ENCODE measurements around the gene OR9A2.

The OR9A2 gene, protein sequence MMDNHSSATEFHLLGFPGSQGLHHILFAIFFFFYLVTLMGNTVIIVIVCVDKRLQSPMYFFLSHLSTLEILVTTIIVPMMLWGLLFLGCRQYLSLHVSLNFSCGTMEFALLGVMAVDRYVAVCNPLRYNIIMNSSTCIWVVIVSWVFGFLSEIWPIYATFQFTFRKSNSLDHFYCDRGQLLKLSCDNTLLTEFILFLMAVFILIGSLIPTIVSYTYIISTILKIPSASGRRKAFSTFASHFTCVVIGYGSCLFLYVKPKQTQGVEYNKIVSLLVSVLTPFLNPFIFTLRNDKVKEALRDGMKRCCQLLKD

DNA sequence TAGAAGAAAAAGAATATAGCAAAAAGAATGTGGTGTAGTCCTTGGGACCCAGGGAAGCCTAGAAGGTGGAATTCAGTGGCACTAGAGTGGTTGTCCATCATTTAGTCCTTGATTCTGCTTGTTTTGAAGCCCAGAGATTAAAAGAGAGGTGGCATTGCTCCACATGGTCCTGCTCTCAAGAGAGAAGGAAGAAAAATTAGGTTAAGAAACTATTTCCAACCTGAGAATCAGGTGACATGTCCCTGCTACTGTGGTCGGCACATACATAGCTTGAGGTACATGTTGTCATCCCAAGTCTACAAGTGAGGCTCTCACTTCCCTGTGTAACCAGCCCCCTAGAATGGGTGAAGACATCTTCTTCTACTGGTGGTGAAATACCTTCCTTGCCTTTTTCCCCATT is at the start of gene OR9A2:
TSS of gene OR9A2 (minus strand) at position 101 of the 400 bp plus-strand sequence. CDS start at position 101, 0 bp downstream.
- DNase-seq = no peak

DNA sequence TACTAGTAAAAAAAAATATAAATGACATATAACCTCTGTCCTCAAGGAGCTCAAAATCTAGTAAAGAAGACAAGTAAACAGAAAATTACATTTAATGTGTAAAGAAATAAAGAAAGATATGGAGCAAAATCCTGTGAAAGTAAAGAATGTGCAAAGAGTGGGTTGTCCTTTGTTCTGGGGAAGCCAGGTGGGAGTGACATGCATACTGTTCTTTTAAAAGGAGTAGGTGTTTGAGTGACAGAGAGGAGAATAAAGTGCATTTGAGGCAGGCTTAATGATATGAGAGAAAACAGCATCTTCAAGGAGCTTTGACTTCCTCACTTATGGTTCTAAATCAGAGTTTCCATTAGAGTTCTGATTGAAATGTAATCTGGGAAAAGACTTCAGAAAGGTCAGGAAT is 47.2 kb upstream of the OR9A2 start:
- no peak for DNase-seq

DNA sequence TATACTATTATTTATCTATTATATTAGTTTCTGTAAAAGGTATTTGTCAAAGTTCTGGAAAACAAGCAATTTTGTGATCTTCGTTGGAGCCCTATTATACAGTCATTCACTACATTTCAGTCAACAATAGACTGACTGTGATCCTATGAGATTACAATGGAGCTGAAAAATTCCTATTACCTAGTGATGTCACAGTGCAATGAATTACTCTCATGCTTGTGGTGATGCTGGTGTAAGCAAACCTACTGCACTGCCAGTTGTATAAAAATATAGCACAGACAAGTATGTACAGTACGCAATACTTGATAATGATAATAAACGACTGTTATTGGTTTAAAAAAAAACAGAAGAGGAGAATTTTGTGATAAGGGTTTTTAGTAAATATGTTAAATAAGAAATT is 46.6 kb upstream of the OR9A2 start:
- no peak for DNase-seq

DNA sequence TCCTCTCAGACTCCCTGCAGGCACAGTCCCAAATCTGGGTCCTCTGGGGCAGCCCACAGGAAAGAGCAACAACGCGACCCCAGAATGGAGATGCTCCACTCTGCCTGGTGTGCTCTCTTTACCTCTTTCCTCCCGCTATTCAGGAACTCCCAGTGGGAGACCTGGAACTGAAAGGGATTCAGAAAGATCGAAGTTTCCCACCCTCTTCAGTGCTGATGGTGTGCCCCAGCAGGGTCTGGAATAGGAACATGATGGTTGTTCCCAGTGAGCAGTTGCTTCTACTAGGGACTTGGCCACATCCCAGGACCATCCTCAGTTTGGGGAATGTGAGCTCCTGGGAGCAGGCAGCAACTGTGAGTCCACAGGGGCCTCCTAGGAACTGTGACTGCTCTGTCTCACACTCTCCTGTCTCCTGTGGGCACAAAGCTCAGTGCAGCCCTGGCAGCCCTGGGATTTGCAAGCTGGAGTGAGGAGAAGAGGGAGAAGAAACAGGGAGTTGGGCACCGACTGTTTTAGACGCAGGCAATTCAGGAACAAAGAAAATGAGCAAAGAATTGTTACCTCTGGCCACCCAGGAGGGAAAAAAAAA is 43.1 kb upstream of the OR9A2 start:
- DNase-seq = no peak

DNA sequence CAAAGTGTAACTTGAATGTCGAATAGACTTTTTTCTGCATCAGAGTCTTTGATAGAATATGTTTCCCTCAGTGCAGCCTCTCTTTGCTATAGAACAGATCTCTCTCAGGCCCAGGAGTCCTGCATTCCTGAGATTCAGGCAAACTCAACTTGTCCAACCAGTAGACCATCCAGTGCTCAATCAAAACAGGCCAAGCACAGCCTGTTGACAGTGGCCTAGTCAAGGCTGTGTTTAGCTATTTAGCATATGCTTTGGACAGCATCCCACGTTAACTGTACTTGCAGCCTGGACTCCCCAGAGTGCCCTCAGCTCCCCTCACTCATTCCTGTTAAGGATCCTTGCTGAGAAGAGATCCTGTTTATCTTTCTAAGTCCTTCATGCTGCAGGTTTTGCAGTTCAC is 41.5 kb upstream of the OR9A2 start:
- DNase-seq = no peak

DNA sequence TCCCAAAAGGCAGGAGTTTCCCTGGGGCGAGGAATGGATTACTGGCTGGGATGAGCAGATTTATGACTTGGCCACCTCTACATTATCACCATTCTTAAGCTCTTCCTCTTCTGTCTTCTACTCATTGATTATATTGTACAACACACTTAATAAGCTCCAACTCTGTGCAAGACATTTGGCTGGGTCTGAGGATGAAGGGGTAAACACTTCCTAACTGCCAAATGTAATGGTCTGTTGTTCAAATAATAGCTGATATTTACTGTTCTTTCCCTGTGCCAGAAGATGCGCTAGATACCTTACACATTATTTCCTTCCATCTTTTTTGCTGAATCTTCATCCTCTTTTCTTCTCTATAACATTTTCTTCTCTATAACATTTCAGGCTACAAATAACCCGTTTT is 36.8 kb upstream of the OR9A2 start:
- no peak for DNase-seq

DNA sequence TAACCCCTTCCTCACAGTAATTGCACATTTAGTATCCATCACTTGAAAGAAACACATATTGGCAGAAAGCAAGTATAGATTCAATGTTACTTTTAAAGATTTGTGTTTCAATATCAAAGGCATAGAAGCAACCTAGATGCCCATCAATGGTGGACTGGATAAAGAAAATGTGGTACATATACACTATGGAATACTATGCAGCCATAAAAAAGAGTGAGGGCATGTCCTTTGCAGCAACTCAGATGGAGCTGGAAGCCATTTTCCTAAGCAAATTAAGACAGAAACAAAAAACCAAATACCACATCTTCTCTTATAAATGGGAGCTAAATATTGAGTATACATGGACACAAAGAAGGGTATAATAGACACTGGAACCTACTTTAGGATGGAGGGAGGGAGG is 28.8 kb upstream of the OR9A2 start:
- DNase-seq = no peak

DNA sequence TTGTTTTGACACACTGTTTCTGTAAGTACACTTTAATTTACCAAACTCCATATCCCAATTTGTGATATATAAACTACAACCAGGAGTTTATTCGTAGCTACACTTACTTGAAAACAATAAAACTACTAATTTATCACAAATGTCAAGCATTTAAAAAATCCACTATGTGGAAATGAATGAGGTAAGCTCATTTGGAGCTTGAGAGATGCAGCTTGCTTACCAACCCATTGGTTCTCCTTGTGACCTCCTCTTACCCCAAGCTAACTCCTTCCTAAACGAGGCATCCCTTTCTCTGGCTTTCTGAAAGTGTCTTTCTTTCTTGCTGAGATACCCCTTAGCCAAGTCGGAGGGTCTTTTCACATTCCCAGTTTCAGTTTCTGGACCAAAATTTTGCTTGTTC is 27.7 kb upstream of the OR9A2 start:
- no peak for DNase-seq

DNA sequence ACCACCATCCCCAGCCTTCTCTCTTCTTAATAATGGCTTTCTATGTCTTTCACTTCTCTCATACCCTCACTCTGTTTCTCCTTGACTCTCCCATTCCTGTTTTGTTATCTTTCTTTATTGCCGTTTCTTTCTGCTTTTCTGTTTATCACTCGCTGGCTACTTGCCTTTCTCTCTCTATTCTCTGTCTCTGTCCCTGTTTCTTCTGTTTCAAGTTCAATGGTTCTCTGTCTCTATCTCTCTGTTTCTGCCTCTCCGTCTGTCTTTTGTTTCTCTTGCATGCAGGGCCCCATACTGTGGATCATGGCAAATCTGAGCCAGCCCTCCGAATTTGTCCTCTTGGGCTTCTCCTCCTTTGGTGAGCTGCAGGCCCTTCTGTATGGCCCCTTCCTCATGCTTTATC is 25.1 kb upstream of the OR9A2 start, which contains the start of gene OR6V1:
TSS of gene OR6V1 (plus strand) at position 301 of the 400 bp plus-strand sequence. CDS start at position 301, 0 bp downstream.
- DNase-seq = no peak

DNA sequence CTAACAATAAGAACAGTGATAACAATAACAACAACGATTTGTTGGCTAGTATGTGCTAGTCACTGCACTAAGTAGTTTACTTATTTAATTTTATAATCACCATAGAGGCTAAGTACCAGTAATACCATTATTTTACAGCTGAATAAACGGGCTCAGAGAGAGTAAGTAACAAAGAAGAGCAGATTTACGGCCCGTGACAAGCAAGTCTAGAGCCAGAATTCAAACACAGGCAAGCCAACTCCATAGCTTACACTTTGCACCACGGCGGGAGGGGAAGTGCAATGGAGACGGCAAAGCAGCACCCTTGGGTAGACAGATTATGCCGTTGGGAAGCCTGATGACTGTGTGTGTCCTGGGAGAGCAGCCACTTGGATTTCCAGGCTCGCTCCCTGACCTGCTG is 24.0 kb upstream of the OR9A2 start:
- DNase-seq = no peak

DNA sequence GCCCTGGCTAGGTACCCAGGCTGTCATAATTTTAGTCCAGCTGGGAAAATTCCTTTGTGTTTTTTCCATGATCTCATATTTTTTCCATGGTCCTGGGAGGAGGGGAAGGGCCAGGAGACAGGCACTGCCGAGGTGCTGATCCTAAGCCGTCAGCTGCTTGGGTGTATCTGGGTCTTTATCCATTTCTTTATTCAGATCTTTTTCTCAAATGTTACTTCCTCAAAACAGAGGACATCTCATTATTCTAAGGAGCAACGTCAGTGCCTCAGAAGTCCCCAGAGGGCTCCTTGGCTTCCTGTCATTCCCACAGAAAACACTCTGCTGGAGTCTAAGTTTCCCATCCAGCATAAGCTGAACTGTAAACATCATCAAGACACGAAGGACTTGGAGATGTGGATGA is 22.4 kb upstream of the OR9A2 start:
- DNase-seq = no peak

DNA sequence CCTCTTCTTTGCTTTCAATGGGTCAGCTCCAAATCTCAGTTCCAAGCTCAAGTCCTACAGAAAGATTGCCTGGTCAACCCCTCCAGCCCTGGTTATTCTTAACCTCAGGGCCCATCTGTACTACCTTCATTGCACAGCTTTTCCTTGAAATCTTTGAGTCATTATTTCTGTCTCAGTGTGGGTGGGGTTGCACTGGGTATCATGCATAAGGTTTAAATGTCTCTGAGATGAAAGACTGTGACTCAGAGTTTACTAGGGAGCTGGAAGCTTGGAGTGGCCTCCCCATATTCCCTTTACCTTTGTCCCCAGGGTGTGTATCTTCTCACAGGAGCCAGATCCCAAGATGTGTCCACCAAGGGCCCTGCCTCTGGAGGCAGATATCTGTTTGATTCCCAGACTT is 21.9 kb upstream of the OR9A2 start:
- no peak for DNase-seq

DNA sequence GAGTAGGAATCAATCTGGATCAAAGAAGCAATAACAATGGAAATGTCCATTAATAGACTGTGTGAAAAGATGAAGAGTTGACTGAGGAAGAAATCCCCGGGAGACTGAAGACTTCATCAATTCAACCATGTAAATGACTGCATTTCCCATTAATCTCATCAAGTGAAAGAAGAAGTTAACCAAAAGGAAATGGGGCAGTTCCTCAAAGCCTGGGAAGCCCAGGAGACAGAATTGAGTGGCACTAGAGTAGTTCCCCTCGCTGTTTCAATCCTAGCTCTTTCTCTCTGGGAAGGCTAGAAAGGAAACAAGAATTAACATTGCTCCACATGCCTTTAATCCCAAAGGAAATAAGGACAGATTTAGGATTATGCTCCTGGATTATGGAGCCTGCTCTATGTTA is 20.4 kb upstream of the OR9A2 start:
- DNase-seq = no peak

DNA sequence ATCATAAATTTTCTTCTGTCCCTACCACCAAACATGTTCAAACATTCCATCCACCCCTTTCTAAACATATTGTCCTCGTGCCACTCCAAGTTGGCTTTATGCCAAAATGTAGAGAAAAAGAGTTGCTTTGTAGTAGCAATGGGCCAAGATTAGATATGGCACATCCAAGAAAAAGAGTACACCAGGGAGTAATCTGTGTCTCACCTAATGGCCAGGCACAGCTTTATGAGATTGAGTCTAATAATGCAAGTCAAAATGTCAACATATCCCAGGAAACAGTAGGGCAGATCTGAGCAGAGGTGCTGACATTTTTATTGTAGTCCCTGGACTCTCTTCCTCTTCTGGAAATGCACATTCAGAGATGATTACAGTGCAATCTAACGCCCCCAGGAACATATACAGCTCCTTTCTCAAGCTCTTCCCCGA is 19.5 kb upstream of the OR9A2 start:
- no peak for DNase-seq

DNA sequence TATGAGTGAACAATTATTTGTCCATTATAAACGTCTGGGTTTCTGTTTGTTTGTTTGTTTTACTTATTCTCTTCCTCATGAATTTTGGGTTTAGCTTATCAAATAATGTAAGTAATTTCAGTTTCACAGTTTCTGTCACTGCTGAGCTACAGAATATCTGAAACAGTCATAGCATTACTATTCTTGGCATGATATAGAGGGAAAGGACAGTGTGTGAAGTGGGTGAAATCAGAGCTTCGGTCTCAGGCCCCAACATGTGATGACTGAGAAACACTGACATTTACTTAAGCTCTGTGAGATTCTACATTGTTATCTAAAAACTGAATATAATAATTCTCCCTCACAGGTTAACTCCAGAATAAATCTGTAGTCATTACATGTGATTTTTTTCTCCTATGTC is 16.5 kb upstream of the OR9A2 start:
- no peak for DNase-seq

DNA sequence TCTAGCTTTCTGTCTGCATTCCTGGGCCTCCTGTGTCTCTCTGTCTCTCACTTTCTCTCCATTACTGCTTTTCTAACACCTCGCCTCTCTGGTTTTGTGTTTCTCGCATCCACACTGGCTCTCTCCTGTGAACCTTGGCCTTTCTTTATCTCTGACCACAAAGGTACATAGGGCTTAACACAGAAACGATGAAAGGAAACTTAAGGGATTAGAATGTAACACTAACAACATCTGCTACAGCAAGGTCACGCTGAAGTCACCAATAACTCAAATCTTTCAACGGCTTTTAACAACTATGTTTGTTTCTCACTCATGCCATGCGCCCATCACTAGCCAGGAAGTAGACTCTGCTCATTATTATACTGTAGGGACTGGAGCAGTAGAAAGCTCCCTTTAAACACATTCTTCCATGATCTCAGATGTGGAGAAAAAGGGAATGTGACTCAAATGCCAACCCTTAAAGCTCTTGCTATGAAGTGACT is 15.9 kb upstream of the OR9A2 start:
- DNase-seq = no peak

DNA sequence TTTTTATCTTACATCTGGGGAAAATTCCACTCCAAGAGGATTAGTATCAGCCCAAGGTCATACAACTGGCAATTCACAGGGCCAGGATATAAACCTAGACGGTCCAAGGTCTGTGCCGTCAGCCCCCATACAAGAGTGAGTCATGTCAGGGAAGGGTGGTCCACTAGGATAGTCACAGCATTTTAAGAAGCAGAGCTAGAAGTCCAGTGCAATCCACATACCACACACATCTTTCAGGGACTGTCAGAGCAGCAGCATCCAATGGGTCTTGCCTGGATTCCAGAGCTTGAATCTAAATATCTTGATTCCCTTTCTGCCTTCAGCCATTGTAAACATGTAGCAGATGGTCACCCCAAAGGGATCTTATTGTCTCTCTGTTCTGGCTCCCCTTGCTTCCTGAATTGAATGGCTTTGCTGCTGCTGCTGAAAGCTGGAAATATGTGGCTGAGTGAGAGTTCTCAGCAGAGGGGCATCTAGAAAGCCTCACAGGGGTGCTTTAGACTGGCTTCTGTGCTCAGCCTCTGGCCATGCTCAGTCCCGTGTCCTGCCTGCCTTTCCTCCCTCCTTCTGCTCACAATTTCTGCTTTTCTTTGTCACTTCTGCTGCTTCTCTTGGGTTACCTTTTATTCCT is 15.3 kb upstream of the OR9A2 start:
- no peak for DNase-seq

DNA sequence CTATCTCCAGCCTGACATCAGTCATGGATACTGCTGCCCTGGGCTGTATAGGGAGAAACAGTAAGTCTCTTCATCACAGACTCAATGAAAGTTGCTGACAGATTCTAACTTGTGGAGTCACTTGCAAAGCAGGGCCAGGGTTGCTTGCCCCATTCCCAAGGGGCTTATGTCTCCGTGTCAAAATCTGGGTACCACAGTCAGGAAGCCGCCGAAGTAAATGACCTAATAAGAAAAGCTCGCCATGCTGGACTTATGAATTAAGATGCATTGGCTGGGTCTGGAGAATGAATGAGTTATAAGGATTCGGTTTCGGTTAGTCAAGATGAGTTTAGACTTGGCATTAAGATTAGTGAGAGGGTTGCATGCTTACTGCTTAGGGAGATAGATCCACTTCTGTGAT is 14.4 kb upstream of the OR9A2 start:
- no peak for DNase-seq

DNA sequence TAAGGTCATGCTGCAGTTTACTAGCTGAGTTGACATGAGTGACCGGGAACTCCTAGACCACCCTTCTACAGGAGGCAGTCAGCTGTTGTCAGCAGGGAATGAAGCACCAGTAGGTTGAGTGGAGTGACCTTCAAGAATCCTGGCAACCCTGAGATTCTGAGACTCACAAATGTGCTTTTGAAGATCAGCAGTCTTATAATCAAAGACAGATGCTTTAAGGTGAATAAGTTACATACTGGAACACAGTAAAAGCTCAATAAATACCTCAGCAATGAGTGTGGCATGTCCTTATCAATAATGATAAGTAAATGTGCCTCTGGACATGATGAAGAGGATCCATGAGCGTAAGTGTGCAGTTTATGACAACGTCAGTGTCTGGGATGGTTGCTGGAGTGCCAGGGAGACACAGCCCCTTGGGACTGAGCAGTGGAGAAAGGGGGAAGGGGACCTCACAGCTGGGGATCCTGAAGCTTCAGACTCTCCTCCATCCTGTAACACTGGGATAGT is 13.3 kb upstream of the OR9A2 start:
- no peak for DNase-seq

DNA sequence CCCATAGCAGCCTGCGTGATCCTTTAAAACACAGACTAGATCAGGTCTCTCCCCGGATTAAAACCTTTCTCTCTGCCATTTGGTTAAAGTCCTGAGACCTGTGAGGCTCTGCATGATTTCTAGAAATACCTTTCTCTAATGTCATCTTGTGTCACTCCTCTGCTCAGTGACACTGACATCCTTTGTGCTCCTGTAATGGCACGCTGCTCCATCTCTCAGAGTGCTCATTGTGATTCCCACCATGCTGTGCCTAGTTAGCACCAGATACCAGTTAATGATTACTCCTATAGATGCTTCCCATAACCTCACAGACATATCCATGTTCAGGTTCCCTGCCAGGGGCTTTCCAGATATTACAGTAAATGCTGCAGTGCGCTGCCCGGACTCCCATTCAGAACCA is 11.7 kb upstream of the OR9A2 start:
- DNase-seq = no peak

DNA sequence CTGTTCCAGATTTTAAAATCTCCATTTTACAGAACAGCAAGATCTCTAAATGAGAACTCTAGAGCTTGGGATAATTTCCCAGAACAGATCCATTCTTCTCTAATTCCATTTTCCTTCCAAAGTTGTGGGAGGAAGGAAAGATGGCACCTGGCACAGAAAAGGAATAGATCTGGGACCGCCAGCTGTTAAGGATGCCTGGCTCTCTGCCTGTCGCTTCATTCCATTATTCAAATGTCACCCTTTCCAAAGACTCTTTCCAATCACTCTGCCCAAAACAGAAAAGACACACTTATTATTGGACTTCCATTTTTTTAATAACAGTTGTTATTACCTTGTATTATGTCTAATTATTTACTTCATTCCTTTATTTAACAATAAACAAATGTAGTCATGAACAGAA is 751 bp upstream of the OR9A2 start:
- no peak for DNase-seq

DNA sequence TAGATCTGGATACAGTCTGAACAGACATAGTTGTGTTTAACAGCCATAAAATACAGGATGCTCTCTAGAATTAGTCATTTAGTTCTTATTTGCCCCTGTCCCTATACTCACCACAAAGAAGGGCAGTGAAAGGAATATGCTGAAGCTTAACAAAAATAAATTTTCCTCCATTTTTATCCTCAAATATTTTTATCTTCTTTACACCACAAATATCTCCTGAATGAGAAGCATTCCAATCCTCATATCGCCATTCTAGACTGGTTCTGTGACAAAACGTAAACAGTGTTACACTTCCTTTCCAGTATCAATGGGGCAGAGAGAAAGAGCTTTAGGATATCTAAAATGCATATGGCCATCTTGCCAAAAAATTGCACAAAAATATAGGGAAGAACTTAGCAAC is 1.6 kb downstream of the OR9A2 start:
- no peak for DNase-seq

DNA sequence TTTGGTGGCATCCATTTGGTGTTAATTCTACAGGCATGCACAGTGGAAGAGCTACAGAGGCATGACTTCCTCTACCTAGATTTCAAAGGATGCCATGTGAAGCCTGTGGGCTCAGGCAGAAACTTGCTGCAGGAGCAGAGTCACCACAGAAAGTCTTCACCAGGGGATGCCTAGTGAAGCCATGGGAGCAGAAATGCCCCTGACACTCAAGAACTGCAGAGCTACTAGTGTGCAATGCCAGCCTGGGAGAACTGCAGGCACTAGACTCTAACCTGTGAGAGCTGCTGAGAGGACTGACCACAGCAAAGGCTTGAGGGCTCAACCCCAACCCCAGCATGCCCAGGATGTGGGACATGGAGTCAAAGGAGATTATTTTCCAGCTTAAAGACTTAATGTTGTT is 3.9 kb downstream of the OR9A2 start:
- no peak for DNase-seq

DNA sequence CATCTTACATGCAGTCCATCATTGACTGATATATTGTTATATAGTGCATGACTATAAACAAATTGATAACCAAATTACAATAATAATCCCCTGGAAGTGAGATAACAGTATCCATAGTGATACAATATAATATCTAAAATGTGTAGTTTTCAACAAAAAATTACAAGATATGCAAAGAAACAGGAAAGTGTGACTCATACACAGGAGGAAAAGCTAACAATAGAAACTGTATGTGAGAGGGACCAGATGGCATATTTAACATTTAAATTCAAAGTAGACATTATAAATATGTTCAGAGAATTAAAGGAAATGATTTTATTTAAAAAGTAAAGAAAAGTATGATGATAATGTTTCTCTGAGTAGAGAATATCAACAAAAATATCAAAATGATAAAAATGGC is 8.0 kb downstream of the OR9A2 start:
- DNase-seq = no peak
